ENCODE data around the gene SAP130.

Gene SAP130

GRCh38 chr2:128026448-128027277 is 1.2 kb downstream of the SAP130 start:
- no peak for ATAC-seq
- no peak for DNase-seq

DNA sequence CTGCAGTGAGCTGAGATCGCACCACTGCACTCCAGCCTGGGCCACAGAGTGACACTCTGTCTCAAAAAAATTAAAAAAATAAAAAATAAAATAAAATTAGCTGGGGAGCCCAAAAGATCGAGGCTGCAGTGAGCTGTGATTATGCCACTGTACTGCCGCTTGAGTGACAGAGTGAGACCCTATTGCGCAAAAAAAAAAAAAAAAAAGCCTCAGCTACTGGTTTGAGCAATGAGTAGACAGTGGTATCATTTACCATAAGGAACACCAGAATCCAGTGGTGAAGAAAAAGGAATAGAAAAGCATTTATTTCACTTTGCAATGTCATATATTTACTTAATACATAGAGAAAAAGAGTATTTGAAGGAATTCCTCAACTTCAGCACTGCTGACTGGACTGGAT is 3.0 kb downstream of the SAP130 start:
- DNase-seq (no peak), ATAC-seq (no peak)

GRCh38 chr2:128017561-128017960 is 10.3 kb downstream of the SAP130 start:
- ATAC-seq (no peak), DNase-seq (no peak)

DNA sequence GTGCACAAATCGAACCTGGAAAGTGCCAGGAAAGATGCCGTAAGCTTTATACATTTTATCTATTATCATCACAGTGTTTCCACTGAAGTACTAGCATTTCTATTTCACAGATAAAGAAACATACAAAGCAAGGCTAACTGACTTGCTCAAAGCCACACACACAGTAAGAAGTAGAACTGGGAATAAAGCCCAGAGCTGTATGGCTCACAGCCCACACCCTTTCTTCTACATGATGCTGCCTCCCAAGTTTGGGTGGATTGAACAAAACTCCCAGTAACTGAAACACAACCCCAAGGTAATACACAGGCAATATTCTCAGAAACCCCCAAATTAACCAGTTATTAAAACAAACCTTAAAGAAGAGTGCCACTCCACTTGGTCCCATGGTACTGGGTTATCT is 11.2 kb downstream of the SAP130 start:
- ATAC-seq (no peak), DNase-seq (no peak)

DNA sequence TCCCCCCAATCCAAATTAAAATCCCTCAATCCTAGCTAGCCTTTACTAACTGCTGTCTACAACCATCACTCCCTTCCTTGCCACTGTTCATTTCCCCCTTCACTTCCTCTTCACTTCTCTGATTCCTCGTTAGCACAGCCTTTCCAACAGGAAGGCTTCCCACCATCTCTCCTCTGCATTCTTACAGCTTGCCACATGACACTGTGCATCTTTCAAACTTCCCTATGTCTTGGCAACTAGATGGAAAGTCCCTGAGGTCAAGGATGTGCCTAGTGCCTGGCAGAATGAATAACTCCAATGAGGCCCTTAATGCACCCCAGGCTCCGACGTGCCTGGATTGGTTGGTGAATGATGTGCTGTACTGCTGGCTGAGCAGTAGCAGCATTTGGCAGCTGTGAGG is 15.2 kb downstream of the SAP130 start:
- ATAC-seq = no peak
- DNase-seq = no peak

DNA sequence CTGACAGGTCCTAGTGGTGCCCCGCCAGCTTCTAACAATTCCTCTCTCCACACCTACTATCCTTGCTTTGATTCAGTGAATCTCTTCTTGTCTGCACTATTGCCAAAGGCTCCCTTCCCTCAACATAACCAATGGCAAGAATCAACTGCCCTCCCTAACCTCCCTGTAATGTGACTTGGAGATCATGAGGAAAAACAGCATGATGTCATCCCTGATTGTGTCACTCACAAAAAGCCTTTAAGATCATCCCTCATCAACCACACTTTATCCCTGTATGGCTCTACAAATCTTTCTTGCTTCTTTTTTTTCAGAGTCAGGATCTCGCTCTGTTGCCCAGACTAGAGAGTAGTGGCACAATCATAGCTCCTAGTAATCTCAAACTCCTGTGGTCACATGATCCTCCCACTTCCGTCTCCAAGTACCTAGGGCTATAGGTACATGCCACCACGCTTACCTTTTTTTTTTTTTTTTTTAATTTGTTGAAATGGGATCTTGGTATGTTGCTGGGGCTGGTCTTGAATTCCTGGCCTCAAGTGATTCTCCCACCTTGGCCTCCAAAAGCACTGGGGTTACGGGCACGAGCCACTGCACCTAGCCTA is 19.7 kb downstream of the SAP130 start:
- no peak for DNase-seq
- no peak for ATAC-seq

DNA sequence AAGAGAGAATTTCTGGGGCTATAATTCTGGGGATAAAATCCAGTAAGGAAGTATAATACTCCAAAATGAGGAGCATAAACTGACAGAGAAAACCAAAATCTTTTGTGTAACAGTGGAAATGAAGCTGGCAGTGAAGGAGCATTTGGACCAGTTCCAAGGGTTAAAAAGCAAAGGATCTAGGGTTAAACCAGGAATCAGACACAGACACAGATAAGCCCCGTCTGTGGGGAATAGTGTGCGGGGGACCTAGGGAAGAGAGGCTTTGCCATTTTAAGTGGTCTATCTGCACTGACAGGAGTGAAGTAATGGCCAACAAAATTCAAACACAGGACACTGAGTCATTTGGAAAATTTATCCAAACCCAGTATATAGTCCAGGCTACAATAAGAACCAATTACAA is 23.4 kb downstream of the SAP130 start:
- DNase-seq = no peak
- ATAC-seq = no peak

GRCh38 chr2:128003463-128003862 is 24.4 kb downstream of the SAP130 start:
- no peak for DNase-seq

DNA sequence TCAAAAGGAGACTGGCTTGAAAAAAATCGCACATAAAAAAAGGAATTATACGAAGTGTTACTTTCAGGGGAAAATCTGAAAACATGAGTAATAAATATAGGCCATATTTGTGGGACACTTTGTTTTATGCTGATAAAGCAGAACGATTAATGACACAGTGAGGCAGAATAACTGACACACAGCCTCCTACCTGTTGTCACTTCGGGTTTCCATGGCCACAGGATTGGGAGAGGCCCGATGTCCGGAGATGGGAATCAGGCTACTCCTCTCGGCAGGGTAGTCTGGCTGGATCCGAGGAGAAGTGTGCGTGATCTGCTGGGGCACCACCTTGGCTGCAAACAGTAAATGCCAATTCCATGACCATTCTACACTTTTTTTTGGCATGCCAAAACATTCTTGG is 31.7 kb downstream of the SAP130 start:
- DNase-seq = no peak
- no peak for ATAC-seq

More at GRCh38 chr2:128003463-128003862, 24.4 kb downstream of the SAP130 start:
- no peak for ATAC-seq

DNA sequence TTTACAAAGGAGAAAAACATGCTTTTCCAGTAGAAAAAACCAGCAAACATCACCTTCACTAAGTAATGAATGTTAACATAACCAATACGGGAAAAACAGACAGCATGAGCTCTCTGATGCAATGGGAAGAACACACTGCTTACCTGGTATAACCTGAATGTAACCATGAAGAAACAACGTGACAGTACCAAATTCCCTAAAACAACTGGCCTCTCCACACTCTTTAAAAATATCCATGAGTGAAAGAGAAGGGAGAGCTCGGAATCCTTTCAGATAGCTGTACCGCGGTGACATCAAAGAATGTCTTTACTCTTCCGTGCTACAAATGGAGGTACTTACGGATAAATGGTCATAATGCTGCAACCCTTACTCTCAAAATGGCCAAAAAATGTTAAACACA is 32.1 kb downstream of the SAP130 start:
- no peak for ATAC-seq
- DNase-seq = no peak

DNA sequence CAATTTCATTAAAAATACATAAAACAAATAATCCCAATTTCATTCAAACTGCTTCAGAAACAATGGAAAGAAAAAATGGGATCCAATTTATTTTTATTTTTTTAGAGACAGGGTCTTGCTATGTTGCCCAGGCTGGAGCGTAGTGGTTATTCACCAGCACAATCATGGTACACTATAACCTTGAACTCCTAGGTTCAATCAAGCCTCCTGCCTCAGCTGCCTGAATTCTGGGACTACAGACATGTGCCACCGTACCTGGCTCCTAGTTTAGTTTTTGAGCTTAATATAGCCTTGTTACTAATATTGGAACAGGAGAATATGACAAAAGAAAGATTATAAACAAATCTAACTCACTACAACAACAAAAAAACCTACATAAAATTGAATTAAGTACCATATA is 34.2 kb downstream of the SAP130 start:
- no peak for ATAC-seq
- no peak for DNase-seq

DNA sequence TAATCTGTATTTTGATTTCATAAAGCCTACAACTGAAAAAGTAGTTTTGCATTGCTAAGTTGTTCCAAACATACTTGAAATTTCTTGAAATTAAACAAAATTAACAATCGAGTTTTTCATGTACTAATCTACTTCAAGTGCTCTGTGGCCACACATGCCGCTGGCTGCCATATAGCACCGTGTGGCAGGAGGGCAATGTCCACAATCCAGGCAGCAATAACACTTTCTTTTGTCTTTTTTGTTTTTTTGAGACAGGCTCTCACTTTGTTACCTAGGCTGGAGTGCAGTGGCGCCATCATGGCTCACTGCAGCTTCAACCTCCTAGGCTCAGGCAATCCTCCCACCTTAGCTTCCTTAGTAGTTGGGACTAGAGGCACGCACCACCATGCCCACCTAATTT is 36.1 kb downstream of the SAP130 start:
- no peak for ATAC-seq
- no peak for DNase-seq

DNA sequence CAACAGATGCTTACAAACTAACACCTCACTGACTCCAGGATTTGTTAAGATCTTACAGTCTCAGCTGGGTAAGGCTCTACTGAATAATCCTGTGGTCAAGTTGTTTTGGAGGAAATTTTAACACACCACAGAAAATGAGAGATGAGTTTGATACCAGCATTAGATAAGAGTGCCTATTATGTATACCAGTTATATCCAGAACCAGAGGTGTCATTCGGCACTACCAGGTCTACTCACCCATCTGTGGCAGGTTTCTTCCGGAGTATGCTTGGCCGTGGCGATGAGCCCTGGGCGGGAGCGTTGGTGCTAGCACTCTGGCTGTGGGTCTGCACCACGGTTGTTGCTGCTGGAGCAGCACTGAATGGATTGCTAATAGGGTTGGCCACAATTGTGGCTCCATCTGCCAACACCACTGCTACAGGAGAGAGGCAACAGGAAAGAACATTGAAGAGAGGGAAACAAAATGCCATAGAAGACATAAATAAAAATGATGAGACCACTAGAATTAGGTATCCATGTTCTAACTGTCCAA is 41.2 kb downstream of the SAP130 start:
- ATAC-seq (no peak), DNase-seq (no peak)

DNA sequence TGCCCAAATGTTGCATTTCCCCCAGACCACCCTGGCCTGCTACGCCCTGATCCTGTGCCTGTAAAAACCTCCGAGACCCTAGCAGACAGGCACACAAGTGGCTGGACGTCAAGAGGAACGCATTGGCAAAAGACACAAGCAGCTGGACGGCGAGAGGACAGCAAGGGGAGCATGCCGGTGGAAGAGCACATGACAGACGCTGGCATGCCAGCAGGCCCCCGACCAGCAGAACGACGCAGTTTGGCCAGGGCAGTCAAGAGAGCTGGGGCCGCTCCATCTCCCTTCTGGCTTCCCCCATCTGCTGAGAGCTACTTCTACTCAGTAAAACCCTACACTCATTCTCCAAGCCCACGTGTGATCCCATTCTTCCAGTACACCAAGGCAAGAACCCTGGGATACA is 42.1 kb downstream of the SAP130 start:
- DNase-seq (no peak), ATAC-seq (no peak)

DNA sequence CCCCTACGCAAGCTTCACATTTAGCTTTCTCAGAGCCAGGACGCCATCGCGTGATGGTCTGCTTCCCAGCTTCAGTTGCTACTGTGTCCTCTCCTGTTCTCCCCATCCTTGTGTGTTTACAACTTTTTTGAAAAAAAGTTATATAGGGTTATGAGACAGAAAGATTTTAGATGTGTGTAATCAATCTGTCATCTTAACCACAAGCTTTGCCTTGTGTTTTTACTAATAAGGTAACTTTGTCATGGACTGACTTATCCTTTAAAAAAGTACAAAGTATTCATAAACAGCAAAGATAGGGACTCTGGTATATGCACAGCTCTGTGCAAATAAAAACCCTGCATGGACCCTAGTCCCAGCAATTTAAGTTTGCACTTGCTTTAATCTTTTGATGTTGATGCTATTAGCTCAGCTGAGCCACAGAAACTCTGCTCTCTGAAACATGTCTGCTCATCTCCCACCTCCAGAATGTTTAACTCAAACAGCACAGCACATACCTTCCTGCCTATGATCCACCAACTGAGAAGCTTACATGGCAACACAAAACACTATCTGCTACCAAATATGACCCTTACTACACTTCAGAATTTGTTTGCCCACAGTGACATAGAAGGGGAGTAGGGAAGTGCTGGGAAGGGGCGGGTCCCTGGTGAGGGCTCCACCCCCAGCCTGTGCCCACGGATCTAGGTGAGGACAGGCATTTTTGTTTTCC is 42.7 kb downstream of the SAP130 start:
- no peak for ATAC-seq
- no peak for DNase-seq

GRCh38 chr2:127984551-127984950 is 43.3 kb downstream of the SAP130 start:
- no peak for ATAC-seq

DNA sequence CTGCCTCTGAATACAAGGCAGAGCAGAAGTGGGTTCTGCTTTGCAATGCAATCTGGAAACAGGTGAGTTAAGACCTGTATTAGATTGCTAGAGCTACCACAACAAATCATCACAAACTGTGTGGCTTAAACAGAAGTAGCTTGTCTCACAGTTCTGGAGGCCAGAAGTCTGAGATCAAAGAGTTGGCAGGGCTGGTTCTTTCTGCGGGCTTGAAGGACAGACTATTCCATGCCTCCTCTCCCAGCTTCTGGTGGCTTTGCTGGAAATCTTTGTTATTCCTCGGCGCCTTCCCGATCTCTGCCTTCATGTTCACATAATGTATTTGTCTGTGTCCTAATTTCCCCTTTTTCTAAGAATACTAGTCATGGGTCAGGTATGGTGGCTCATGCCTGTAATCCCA is 58.4 kb downstream of the SAP130 start:
- DNase-seq = no peak
- ATAC-seq = no peak

More at GRCh38 chr2:127984551-127984950, 43.3 kb downstream of the SAP130 start:
- no peak for DNase-seq

GRCh38 chr2:127968610-127969339 is 59.1 kb downstream of the SAP130 start:
- ATAC-seq (no peak), DNase-seq (no peak)

- DNase-seq (no peak), ATAC-seq (no peak)
These were observed 66.1 kb downstream of the SAP130 start for GRCh38 chr2:127961729-127962128.

DNA sequence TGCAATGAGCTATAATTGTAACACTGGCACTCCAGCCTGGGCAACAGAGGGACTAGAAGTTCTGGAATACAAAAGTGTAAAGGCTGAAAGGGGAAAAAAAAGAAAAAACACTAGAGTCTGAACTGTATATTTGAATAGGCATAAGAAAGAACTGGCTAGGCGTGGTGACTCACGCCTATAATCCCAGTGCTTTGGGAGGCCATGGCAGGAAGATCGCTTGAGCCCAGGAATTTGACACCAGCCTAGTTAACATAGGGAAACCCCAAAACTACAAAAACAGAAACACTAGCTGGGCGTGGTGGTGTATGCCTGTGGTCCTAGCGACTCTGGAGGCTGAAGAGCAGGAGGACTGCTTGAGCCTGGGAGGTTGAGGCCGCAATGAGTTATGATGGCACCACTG is 70.6 kb downstream of the SAP130 start:
- ATAC-seq = no peak
- no peak for DNase-seq

GRCh38 chr2:127954857-127955256 is 73.0 kb downstream of the SAP130 start:
- ATAC-seq (no peak), DNase-seq (no peak)

DNA sequence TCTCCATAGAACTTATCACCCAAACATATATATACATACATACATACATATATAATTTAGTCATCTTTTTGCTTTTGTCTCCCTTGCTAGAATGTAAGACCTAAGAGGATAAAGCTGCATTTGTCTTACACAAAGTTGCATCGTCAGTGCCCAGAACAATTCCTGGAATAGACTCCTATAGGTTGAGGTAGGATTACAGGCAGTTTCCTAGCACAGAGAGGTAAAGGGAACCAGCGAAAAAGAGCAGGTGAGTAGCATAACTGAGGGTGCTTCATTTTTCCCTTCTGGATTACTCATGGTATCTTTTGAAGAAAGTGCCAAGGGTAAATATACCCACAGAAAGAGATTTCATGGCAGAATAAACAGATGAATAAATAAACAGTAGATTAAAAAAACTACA is 74.0 kb downstream of the SAP130 start:
- DNase-seq (no peak), ATAC-seq (no peak)
